Measurements from ENCODE around the gene SIGLECL1. TPM values are rescaled to one million over a fixed set of nuclear protein-coding genes. Genes with fewer than 3 reads are reported as not detected.
"Not testable (repeated sequence)": the region's sequence is repeated elsewhere in the genome, so short reads cannot be mapped to it uniquely, and the experiment has no call there.

SIGLECL1 gene
- total RNA-seq, 1 donor from 2014 or later: not detected

- Mint-ChIP-seq H3K27ac (no peak overlapping the region), H3K4me1 (no peaks in the 10 kb centered on the region), H3K4me3 (no peak overlapping the region), H3K9me3 (no peaks in the 10 kb centered on the region), H3K36me3 (no peaks in the 10 kb centered on the region), H3K27me3 (ENCODE audit: low read depth) (peaks cover 33% of the 10 kb centered on the region)
- DNase-seq (ENCODE audit: low spot score in 2 of 2, unreplicated experiment in 2 of 2): no peak
- no peak for TF ChIP-seq CTCF (IDR thresholded peaks at IDR 0.05; ENCODE audit: unreplicated experiment)
Measured at GRCh38 chr19:51224163-51224641, 26.7 kb upstream of the SIGLECL1 start.

GRCh38 chr19:51224898-51225393 is 25.9 kb upstream of the SIGLECL1 start, which contains the start of gene CD33:
Gene CD33 (plus strand): TSS chr19:51225080. CDS start chr19:51225119, 39 bp downstream.
- not testable (repeated sequence) for H3K9me3 Mint-ChIP-seq; H3K4me1 Mint-ChIP-seq; DNase-seq (ENCODE audit: low spot score in 2 of 2, unreplicated experiment in 2 of 2); H3K27ac Mint-ChIP-seq; H3K36me3 Mint-ChIP-seq; H3K4me3 Mint-ChIP-seq
- peaks cover 28% of the 10 kb centered on the region for H3K27me3 Mint-ChIP-seq (ENCODE audit: low read depth)

- Mint-ChIP-seq H3K27ac (no peak overlapping the region), H3K36me3 (no peaks in the 10 kb centered on the region), H3K4me1 (no peaks in the 10 kb centered on the region), H3K27me3 (ENCODE audit: low read depth) (peaks cover 25% of the 10 kb centered on the region), H3K4me3 (no peak overlapping the region), H3K9me3 (no peaks in the 10 kb centered on the region)
- TF ChIP-seq CTCF (IDR thresholded peaks at IDR 0.05; ENCODE audit: unreplicated experiment): no peak
- no peak for DNase-seq (ENCODE audit: low spot score in 2 of 2, unreplicated experiment in 2 of 2)
Measured at GRCh38 chr19:51226067-51226466, 24.8 kb upstream of the SIGLECL1 start.

GRCh38 chr19:51227326-51227725 is 23.6 kb upstream of the SIGLECL1 start:
- Mint-ChIP-seq H3K4me1 (no peaks in the 10 kb centered on the region), H3K4me3 (no peak overlapping the region), H3K27ac (no peak overlapping the region), H3K27me3 (ENCODE audit: low read depth) (peaks cover 22% of the 10 kb centered on the region), H3K9me3 (peaks cover 4% of the 10 kb centered on the region), H3K36me3 (no peaks in the 10 kb centered on the region)
- no peak for DNase-seq (ENCODE audit: low spot score in 2 of 2, unreplicated experiment in 2 of 2)
- no peak for TF ChIP-seq CTCF (IDR thresholded peaks at IDR 0.05; ENCODE audit: unreplicated experiment)

- DNase-seq (ENCODE audit: low spot score in 2 of 2, unreplicated experiment in 2 of 2): no peak
- Mint-ChIP-seq H3K9me3 (peaks cover 8% of the 10 kb centered on the region), H3K36me3 (no peaks in the 10 kb centered on the region), H3K4me1 (no peaks in the 10 kb centered on the region), H3K27me3 (ENCODE audit: low read depth) (peaks cover 22% of the 10 kb centered on the region), H3K27ac (no peak overlapping the region), H3K4me3 (no peak overlapping the region)
- TF ChIP-seq CTCF (IDR thresholded peaks at IDR 0.05; ENCODE audit: unreplicated experiment): no peak
Measured at GRCh38 chr19:51227966-51228365, 22.9 kb upstream of the SIGLECL1 start.

GRCh38 chr19:51240866-51241265 is 10.0 kb upstream of the SIGLECL1 start:
- no peak for DNase-seq (ENCODE audit: low spot score in 2 of 2, unreplicated experiment in 2 of 2)
- Mint-ChIP-seq H3K36me3 (no peaks in the 10 kb centered on the region), H3K4me1 (no peaks in the 10 kb centered on the region), H3K27ac (no peak overlapping the region), H3K9me3 (peaks cover 5% of the 10 kb centered on the region), H3K4me3 (no peak overlapping the region), H3K27me3 (ENCODE audit: low read depth) (peaks cover 12% of the 10 kb centered on the region)
- TF ChIP-seq CTCF (IDR thresholded peaks at IDR 0.05; ENCODE audit: unreplicated experiment): no peak

Measured in mesothelial cell of epicardium (in vitro differentiated cells).